GM10266 (cell line): ENCODE data around the gene SEBOX.
A peak's percentile ranks its signal among the peaks of the same experiment; 100 is the strongest.

Experiments used
- DNase-seq: peaks from one replicate; pipeline ENCODE4 v3.0.0; 2012; ENCODE audit errors: extremely low spot score
- TF ChIP-seq, protein P1 (sequence below): IDR thresholded peaks from 2 replicates; pipeline ENCODE4 v1.5.1; 2012; ENCODE audit warnings: mild to moderate bottlenecking, low read depth; ENCODE audit not compliant: control insufficient read depth, insufficient read depth; ENCODE audit errors: missing control alignments

The SEBOX gene

GRCh38 chr17:28386391-28386790 is 21.4 kb upstream of the SEBOX start:
- no peak for DNase-seq
- TF ChIP-seq, protein P1, sequence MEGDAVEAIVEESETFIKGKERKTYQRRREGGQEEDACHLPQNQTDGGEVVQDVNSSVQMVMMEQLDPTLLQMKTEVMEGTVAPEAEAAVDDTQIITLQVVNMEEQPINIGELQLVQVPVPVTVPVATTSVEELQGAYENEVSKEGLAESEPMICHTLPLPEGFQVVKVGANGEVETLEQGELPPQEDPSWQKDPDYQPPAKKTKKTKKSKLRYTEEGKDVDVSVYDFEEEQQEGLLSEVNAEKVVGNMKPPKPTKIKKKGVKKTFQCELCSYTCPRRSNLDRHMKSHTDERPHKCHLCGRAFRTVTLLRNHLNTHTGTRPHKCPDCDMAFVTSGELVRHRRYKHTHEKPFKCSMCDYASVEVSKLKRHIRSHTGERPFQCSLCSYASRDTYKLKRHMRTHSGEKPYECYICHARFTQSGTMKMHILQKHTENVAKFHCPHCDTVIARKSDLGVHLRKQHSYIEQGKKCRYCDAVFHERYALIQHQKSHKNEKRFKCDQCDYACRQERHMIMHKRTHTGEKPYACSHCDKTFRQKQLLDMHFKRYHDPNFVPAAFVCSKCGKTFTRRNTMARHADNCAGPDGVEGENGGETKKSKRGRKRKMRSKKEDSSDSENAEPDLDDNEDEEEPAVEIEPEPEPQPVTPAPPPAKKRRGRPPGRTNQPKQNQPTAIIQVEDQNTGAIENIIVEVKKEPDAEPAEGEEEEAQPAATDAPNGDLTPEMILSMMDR, result no peak

GRCh38 chr17:28385406-28385805 is 20.4 kb upstream of the SEBOX start:
- DNase-seq, result no peak
- TF ChIP-seq, protein P1, result no peak

- TF ChIP-seq, protein P1, result no peak
- DNase-seq, result no peak
Measured at GRCh38 chr17:28385037-28385400, 20.0 kb upstream of the SEBOX start.

GRCh38 chr17:28384281-28385036 is 19.5 kb upstream of the SEBOX start:
- TF ChIP-seq, protein P1, result no peak

DNA sequence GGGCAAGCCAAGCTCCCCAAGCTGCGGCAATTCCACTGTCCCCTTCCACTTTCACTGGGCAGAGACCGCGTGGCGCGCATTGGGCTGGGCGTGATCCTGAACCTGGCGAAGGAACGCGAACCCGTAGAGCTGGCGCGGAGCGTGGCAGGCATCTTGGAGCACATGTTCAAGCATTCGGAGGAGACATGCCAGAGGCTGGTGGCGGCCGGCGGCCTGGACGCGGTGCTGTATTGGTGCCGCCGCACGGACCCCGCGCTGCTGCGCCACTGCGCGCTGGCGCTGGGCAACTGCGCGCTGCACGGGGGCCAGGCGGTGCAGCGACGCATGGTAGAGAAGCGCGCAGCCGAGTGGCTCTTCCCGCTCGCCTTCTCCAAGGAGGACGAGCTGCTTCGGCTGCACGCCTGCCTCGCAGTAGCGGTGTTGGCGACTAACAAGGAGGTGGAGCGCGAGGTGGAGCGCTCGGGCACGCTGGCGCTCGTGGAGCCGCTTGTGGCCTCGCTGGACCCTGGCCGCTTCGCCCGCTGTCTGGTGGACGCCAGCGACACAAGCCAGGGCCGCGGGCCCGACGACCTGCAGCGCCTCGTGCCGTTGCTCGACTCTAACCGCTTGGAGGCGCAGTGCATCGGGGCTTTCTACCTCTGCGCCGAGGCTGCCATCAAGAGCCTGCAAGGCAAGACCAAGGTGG is 16.3 kb upstream of the SEBOX start:
- DNase-seq, result no peak
- TF ChIP-seq, protein P1, result peak; percentile 49

More at GRCh38 chr17:28384281-28385036, 19.5 kb upstream of the SEBOX start:
- DNase-seq, result peak; percentile 83

DNA sequence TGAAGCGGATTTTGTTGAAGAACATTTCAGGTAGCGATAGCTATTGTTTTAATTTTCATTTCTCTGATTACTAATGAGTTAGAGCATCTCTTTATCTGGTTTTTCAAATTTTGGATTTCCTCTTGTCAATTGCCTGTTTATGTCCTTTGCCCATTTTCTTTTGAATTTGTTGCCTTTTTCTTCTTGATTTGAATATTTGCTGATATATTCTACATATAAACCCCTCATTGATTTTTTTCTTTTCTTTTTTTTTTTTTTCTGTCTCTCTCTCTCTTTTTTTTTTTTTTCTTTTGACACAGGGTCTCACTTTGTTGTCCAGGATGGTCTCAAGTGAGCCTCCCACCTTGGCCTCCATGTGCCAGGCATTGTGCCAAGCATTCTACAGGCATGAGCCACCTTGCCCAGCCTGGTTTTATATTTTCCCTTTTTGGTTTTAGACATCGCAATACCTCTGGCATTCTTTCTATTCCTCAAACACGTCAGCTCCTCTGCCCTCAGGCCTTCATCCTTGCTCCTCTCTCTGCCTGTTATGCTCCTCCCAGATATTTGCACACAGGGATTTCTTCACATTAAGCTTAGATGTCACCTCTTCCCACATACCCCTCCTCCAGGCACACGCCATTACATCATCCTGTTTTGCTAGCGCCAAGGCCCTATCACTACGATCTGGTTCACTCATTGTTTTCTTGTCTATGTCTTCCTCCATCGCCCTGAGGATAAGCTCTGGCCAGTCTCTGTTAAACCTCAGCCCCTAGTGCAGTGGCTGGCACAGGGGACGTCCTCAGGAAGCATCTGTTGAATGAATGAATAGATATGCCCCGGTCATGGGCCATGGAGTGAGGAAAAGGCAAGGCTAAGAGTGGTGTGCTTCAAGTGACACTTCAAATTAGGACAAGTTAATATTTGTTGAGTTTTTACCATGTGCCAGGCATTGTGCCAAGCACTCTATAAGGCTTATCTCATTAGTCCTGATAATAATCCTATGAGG is 15.1 kb upstream of the SEBOX start:
- TF ChIP-seq, protein P1, result no peak
- DNase-seq, result no peak
